Bronchus fibroblast of lung (primary cell): Measurements from ENCODE around the gene TTC23L. TPM values are rescaled to one million over a fixed set of nuclear protein-coding genes. Genes with fewer than 3 reads are reported as not detected.

Experiments used
- total RNA-seq: library from RNA; depleted of rRNA; stranded (reverse); fragments of >200 nt; gene quantifications from 2 replicates; pipeline ENCODE4 v1.2.3, GENCODE V29; 2015

TTC23L gene, protein sequence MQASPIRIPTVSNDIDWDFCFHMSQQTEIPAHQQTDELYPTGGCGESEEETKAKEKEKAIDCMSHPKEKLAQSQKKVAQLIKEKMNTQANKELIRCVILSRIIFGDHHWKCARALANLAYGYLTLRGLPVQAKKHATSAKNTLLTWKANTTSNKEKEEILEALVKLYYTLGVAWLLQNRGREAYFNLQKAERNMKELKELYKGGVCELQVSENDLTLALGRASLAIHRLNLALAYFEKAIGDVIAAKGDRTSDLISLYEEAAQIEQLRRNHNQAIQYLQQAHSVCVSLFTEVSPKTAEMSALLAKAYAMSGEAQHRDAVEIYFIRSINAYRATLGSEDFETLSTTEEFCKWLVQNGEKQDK
- under 0.01 TPM in 1 of 2 replicates, not detected in the other for total RNA-seq

GRCh38 chr5:34838785-34839714 is at the start of gene TTC23L:
TTC23L (plus strand) TSS chr5:34839164; CDS start chr5:34840672, 1,508 bp downstream.

DNA sequence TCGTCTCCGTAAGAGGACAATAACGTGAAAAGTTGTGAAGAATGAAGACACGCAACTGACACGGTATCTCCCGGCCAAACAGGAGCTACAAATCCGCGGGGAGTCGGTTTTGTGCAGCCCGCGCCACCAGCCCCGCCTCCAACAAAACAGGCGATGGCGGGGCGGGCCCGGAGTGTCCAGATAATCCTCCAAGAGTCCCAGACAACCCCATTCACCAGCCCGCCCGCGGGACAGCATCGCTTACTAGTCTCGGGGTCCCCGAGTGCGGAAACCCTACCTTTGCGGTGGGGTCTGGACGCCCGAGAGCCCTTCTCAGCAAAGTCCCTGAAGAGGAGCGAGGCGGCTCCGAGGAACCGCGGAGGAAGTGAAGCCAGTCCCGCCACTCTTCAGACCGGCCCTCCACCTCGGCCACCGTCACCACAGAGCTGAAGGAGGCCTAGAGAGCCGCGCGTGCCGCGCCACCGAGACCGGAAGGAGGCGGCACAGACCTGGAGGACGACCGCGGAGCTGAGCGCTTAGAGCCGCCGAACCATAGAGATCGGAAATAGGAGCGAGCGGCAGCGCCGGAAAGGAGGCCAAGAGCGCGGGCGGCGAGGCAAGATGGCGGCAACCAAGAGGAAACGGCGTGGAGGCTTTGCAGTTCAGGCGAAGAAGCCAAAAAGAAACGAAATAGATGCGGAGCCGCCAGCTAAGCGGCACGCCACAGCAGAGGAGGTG is 76.3 kb downstream of the TTC23L start, which contains the start of the genes BRIX1 and RAD1:
Gene BRIX1 (plus strand): TSS at position 573 of the 717 bp plus-strand sequence. CDS start 28 bp downstream, at position 601.
Gene RAD1 (minus strand): TSS at position 366 of the 717 bp plus-strand sequence. CDS start 612 bp downstream, outside the sequence.

GRCh38 chr5:34929134-34929719 is 90.3 kb downstream of the TTC23L start, which contains the start of gene DNAJC21:
DNAJC21 (plus strand) TSS chr5:34929559; CDS start chr5:34929820, 261 bp downstream.

Other genes with a start within 250 kb of the TTC23L start
- 60.7 and 62.4 TPM in 2 replicates for gene RAI14, start 182.8 kb upstream of the TTC23L start, total RNA-seq
- 30.6 and 36.0 TPM in 2 replicates for gene RAD1, start 76.3 kb downstream of the TTC23L start, total RNA-seq
- 27.5 and 33.0 TPM in 2 replicates for gene BRIX1, start 76.5 kb downstream of the TTC23L start, total RNA-seq
- gene DNAJC21, start 90.4 kb downstream of the TTC23L start, total RNA-seq, result 12.5 and 25.6 TPM in 2 replicates
- gene AGXT2, start 208.8 kb downstream of the TTC23L start, total RNA-seq, result not detected in 2 replicates